ENCODE measurements around the gene SLC10A3.

The SLC10A3 gene

GRCh38 chrX:154440623-154441357, 49.6 kb downstream of the SLC10A3 start:
- no peak for DNase-seq (ENCODE audit: low spot score)

- DNase-seq (ENCODE audit: low spot score), result no peak
Observed at GRCh38 chrX:154439841-154440240, 50.6 kb downstream of the SLC10A3 start.

GRCh38 chrX:154437971-154438893, 52.2 kb downstream of the SLC10A3 start:
- no peak for DNase-seq (ENCODE audit: low spot score)

Small RNA genes lying within 50 kb of the gene (small RNA-seq; reads per million reads assigned to genes)
- 0 to 0.09 reads per million in 2 experiments for gene MIR6858
- 0 reads per million in 2 experiments for gene RN7SL697P
